ENCODE measurements around the gene F3. TPM values are rescaled to one million over a fixed set of nuclear protein-coding genes. Genes with fewer than 3 reads are reported as not detected.

The F3 gene
- polyA plus RNA-seq, 3 donors, result 0.29 to 3.7 (median 0.77) TPM

DNA sequence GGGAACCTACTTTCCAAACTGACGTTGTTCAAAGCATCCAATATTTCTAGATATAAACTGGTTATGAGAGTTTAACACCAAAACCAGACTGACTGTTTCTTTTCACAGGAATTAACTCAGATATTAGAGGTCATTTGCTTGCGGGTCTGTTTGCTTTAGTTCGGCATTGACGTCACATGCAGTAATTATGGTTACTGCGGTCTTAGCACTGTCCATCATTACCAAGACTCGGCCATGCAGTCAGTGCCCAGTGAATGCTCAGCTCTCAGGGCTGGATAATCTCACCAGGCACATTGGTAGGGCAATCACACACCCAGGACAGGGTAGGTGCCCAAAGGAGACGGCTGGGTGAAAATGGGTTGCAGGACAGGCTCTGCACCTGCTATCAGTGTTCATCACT lies 9.9 kb upstream of the F3 start:
- no peak for DNase-seq
- 96% methylated on average over 6 of the region's 7 CpGs for WGBS (ENCODE audit: insufficient coverage)
- H3K4me1 Mint-ChIP-seq, result peaks cover 3% of the 10 kb centered on the region
- Histone ChIP-seq H2AFZ (ENCODE audit: insufficient read depth, low read depth, low read length, poor library complexity, severe bottlenecking) (no peak overlapping the region), H3K4me2 (replicated peaks; ENCODE audit: extremely low read depth, low read length, poor library complexity, severe bottlenecking) (no peak overlapping the region), H3K27ac (ENCODE audit: low read depth in 1 of 2, low read length in 2 of 2) (no peak overlapping the region), H3K9me3 (replicated peaks in 1 of 2; ENCODE audit: control insufficient read depth in 1 of 2, insufficient read depth in 1 of 2, low read length in 2 of 2) (no peaks in the 10 kb centered on the region), H3K36me3 (replicated peaks in 1 of 2; ENCODE audit: control insufficient read depth in 1 of 2, insufficient read depth in 2 of 2, low read length in 2 of 2) (no peaks in the 10 kb centered on the region), H3K9ac (ENCODE audit: insufficient read depth, low read length, poor library complexity, severe bottlenecking) (no peak overlapping the region), H3K79me2 (ENCODE audit: insufficient read depth, low read length) (no peaks in the 10 kb centered on the region), H3K4me3 (replicated peaks in 1 of 3; ENCODE audit: low read depth in 2 of 3, low read length in 3 of 3) (no peak overlapping the region), H3K4me1 (ENCODE audit: control insufficient read depth in 1 of 2, insufficient read depth in 2 of 2, low read length in 2 of 2) (no peaks in the 10 kb centered on the region), H3K27me3 (ENCODE audit: control insufficient read depth in 2 of 2, insufficient read depth in 2 of 2, low read length in 2 of 2) (no peaks in the 10 kb centered on the region), H4K20me1 (ENCODE audit: insufficient read depth, low read length) (no peaks in the 10 kb centered on the region)
- no peak overlapping the region for H3K27ac Mint-ChIP-seq
- H3K27me3 Mint-ChIP-seq (ENCODE audit: low read depth in 3 of 3), result peaks cover 0 to 2% (median 0%) of the 10 kb centered on the region in 3 donors
- H3K9me3 Mint-ChIP-seq, result no peaks in the 10 kb centered on the region
- TF ChIP-seq, protein P1, sequence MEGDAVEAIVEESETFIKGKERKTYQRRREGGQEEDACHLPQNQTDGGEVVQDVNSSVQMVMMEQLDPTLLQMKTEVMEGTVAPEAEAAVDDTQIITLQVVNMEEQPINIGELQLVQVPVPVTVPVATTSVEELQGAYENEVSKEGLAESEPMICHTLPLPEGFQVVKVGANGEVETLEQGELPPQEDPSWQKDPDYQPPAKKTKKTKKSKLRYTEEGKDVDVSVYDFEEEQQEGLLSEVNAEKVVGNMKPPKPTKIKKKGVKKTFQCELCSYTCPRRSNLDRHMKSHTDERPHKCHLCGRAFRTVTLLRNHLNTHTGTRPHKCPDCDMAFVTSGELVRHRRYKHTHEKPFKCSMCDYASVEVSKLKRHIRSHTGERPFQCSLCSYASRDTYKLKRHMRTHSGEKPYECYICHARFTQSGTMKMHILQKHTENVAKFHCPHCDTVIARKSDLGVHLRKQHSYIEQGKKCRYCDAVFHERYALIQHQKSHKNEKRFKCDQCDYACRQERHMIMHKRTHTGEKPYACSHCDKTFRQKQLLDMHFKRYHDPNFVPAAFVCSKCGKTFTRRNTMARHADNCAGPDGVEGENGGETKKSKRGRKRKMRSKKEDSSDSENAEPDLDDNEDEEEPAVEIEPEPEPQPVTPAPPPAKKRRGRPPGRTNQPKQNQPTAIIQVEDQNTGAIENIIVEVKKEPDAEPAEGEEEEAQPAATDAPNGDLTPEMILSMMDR (IDR thresholded peaks at IDR 0.05), result no peak
- no peaks in the 10 kb centered on the region for H3K36me3 Mint-ChIP-seq
- H3K4me3 Mint-ChIP-seq, result no peak overlapping the region
- intact Hi-C loops (cut with micrococcal nuclease), result no loop called here

DNA sequence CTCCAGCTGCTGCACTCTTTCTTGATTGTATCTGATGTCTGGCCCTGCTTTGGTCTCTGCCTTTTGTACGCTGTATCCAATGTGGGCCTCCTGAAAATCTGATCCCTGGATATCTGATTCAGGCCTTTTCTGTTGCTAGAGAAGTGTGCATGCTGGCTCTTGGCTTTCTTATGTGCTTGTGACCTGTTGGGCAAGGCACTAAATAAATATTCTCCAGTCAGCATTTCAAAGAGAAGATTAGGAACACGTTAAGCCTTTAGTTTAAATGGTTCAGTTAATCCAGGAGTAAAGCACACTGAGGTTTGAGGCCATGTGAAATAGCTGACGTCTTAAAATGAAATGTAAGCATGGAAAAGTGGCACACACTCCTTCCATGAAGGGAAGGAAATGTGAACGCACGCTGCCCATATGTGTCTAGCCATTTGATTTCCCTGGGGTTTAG lies 9.3 kb upstream of the F3 start:
- Histone ChIP-seq H4K20me1 (ENCODE audit: insufficient read depth, low read length) (no peaks in the 10 kb centered on the region), H3K36me3 (replicated peaks in 1 of 2; ENCODE audit: control insufficient read depth in 1 of 2, insufficient read depth in 2 of 2, low read length in 2 of 2) (no peaks in the 10 kb centered on the region), H3K9ac (ENCODE audit: insufficient read depth, low read length, poor library complexity, severe bottlenecking) (no peak overlapping the region), H3K9me3 (replicated peaks in 1 of 2; ENCODE audit: control insufficient read depth in 1 of 2, insufficient read depth in 1 of 2, low read length in 2 of 2) (no peaks in the 10 kb centered on the region), H3K4me1 (ENCODE audit: control insufficient read depth in 1 of 2, insufficient read depth in 2 of 2, low read length in 2 of 2) (no peaks in the 10 kb centered on the region), H3K27me3 (ENCODE audit: control insufficient read depth in 2 of 2, insufficient read depth in 2 of 2, low read length in 2 of 2) (no peaks in the 10 kb centered on the region), H3K4me3 (replicated peaks in 1 of 3; ENCODE audit: low read depth in 2 of 3, low read length in 3 of 3) (no peak overlapping the region), H3K79me2 (ENCODE audit: insufficient read depth, low read length) (no peaks in the 10 kb centered on the region), H2AFZ (ENCODE audit: insufficient read depth, low read depth, low read length, poor library complexity, severe bottlenecking) (no peak overlapping the region), H3K4me2 (replicated peaks; ENCODE audit: extremely low read depth, low read length, poor library complexity, severe bottlenecking) (no peak overlapping the region), H3K27ac (ENCODE audit: low read depth in 1 of 2, low read length in 2 of 2) (no peak overlapping the region)
- WGBS (ENCODE audit: insufficient coverage), result 89% methylated on average over 3 of the region's 5 CpGs
- H3K27ac Mint-ChIP-seq, result no peak overlapping the region
- H3K27me3 Mint-ChIP-seq (ENCODE audit: low read depth in 3 of 3), result peaks cover 0 to 2% (median 0%) of the 10 kb centered on the region in 3 donors
- peaks cover 3% of the 10 kb centered on the region for H3K4me1 Mint-ChIP-seq
- no peaks in the 10 kb centered on the region for H3K36me3 Mint-ChIP-seq
- TF ChIP-seq, protein P1 (IDR thresholded peaks at IDR 0.05), result no peak
- DNase-seq, result no peak
- intact Hi-C loops (cut with micrococcal nuclease), result no loop called here
- H3K4me3 Mint-ChIP-seq, result no peak overlapping the region
- H3K9me3 Mint-ChIP-seq, result no peaks in the 10 kb centered on the region
